Astrocyte of the cerebellum (primary cell): ENCODE measurements around the gene CDH16.

Source experiments
- DNase-seq: peaks from one replicate; pipeline ENCODE4 v3.0.0-alpha.2; 2011; ENCODE audit warnings: low read depth
- H3K4me3 ChIP-seq: 2 replicates; pipeline ENCODE4 v1.5.1; 2011; ENCODE audit warnings: mild to moderate bottlenecking, low read depth, low read length, moderate library complexity
- in situ Hi-C: cut with HindIII; loops from 2 replicates; pipeline ENCODE4 v1.10.0; 2017; ENCODE audit warnings: low sequenced_read_pairs
- TF ChIP-seq, protein P1 (sequence below): IDR thresholded peaks from 2 replicates; pipeline ENCODE4 v1.5.1; 2012; ENCODE audit warnings: low read length, low read depth, moderate library complexity, mild to moderate bottlenecking; ENCODE audit errors: missing control alignments

The CDH16 gene

DNA sequence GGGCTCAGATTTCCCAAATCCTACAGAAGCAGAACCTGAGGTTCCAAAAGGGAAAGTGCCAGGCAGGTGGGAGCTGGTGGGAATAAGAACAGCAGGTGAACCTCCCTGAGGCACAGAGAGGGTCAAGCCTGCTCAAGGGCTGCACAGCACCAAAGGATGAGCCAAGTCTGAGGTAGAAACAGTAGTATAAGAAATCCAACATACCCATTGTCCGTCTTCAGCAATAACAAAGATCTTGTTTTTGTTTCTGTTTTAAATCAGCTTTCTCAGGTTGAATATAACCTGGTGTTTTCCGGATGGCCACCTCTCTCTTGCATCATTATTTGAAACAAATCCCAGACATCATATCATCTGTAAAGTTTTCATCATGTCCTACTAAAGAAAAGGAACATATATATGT lies 31.8 kb upstream of the CDH16 start:
- TF ChIP-seq, protein P1, sequence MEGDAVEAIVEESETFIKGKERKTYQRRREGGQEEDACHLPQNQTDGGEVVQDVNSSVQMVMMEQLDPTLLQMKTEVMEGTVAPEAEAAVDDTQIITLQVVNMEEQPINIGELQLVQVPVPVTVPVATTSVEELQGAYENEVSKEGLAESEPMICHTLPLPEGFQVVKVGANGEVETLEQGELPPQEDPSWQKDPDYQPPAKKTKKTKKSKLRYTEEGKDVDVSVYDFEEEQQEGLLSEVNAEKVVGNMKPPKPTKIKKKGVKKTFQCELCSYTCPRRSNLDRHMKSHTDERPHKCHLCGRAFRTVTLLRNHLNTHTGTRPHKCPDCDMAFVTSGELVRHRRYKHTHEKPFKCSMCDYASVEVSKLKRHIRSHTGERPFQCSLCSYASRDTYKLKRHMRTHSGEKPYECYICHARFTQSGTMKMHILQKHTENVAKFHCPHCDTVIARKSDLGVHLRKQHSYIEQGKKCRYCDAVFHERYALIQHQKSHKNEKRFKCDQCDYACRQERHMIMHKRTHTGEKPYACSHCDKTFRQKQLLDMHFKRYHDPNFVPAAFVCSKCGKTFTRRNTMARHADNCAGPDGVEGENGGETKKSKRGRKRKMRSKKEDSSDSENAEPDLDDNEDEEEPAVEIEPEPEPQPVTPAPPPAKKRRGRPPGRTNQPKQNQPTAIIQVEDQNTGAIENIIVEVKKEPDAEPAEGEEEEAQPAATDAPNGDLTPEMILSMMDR: no peak
- DNase-seq: no peak
- in situ Hi-C loops: no loop called here
- no peak overlapping the region for H3K4me3 ChIP-seq

DNA sequence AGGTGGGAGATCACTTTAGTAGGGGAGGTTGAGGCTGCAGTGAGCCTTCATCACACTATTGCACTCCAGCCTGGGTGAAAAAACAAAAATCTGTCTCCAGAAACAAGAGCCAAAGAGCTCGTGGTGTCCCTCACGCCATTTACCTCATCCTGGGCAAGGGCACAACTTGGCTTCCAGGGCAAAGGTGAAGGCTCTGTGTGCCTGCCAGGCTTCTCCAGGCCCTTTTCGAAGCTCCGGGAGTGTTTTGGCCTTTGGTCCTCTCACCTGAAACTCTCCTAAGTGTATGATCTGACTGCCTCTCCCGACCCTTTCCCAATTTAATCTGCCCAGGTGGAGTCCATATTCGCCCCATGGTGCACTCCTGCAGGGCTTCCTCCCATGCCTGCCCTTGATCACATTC lies 30.8 kb upstream of the CDH16 start:
- TF ChIP-seq, protein P1: no peak
- DNase-seq: no peak
- in situ Hi-C loops: no loop called here
- no peak overlapping the region for H3K4me3 ChIP-seq

DNA sequence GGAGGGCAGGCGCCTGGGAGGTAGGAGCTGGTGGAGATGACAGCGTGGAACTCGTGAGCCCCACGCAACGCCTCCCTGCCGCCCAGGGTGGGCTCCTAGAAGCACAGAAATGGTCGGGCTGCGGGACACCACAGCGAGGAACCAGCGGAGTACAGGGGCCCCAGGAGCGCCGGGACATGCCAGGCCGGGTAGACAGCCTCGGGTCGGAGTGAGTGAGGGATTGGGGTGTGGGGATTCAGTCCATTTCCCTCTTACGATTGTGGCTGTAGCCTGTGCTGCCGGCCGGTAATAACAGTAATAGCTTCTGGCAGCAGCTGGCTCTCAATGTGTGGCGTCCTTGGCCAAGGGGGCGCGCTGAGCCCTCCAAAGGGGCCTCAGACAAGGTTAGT lies 30.1 kb upstream of the CDH16 start:
- in situ Hi-C loops: no loop called here
- H3K4me3 ChIP-seq: peak overlapping the region; percentile 45
- no peak for DNase-seq
- TF ChIP-seq, protein P1: no peak

DNA sequence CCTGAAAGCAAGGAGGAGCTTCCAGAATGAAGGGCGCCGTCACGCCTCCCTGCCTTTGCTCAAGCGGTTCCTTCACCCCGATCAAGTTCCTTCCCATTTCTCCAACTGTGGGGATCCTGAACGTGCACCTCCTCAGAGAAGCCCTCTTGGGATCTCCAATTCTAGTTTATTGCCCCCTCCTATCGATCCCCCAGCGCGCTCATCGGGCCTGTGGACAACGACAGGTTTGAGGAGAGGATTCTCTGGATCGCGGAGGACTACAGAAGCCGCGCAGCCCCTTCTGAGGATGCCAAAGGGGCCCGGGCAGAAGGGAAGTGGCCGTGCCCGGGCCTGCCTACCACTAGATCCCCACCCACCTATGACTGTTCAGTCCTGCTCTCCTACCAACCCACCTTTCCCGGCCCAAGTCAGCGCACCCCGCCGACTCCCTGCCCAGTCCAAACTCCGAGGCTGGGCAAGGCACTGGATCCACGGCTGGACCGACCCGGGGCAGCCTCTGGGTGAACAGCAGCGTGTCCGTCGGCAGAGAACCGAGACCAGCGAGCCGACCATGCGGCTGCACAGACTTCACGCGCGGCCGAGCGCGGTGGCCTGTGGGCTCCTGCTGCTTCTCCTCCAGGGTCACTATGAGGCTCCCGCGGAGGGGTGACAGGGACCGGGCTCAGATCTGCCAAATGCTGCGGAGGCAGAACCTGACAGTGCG lies 29.6 kb upstream of the CDH16 start:
- in situ Hi-C loops: no loop called here

DNA sequence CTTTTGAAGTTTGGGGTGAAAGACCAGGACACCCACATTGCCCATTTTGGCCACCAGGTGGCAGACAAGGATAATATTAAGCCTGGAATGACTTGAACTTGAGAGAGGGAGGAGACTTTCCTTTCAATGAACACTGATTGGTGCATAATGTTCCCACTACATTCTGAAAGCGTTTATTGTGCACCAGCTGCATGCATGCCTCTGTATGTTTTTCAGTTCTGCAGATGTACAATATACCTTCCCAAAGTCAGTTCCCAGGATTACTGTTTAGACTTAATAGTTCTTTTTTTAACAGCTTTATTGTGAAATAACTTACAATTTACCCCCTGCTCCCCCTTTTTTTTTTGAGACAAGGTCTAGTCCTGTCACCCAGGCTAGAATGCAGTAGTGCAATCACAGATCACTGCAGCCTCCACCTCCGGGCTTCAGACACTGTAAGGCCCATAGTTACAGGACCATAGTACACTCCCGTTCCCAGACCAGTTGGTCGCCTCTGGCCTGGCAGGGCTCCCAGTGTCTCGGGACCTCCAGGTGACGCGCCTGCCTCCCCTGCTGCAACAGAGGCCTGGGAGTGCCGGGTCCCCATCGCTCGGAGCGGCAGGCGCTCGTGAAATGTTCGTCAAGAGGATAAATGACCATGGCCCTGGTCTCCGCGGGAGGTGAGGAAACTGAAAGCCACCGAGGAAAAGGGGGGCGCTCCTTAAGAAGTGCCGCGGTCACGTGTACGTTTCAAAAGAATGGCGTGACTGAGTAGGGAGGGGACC lies 28.8 kb upstream of the CDH16 start:
- in situ Hi-C loops: no loop called here
- TF ChIP-seq, protein P1: peak; percentile 89

More for the DNA sequence above, 29.6 kb upstream of the CDH16 start:
- DNase-seq: no peak
- TF ChIP-seq, protein P1: no peak
- H3K4me3 ChIP-seq: peak overlapping the region; percentile 45

DNA sequence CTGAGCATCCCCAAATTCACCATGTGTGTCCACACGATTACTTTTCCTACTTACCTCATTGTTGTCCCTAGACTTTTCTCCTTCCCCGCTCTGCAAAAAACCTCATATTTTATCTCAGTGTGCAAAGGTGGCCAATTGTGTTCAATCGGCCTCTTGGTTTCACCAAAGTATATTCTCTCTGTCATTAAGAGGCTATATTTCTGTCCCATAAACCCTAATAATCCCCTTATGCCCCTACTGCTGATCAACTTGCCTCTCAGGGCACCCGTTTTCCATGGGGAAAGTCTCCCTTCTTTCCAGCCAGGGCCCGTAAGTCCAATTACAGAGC lies 28.3 kb upstream of the CDH16 start:
- TF ChIP-seq, protein P1: no peak
- no peak for DNase-seq
- H3K4me3 ChIP-seq: no peak overlapping the region
- in situ Hi-C loops: no loop called here

More for the DNA sequence above, 28.8 kb upstream of the CDH16 start:
- DNase-seq: peak; percentile 64
- peak overlapping the region; percentile 45 for H3K4me3 ChIP-seq
